Measurements from ENCODE around the gene UVRAG.
"Not testable (repeated sequence)": the region's sequence is repeated elsewhere in the genome, so short reads cannot be mapped to it uniquely, and the experiment has no call there.

The UVRAG gene

DNA sequence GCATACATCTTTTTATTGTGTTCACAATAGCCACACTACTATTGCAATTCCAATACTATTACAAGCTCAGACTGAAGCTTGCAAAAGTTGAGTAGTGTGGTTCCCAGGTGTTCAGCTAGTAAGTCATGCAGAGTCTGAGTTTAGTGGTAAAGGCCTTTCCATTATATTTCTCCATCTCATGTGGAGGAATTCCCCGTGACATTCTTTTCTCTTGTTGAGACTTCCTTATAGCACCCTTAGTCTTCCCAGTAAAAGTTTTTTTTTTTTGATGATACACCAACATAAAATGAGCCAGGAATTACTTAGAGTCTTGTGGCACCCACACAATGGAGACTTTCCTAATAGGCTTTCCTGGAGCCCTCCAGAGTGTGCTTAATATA lies 110.8 kb downstream of the UVRAG start:
- DNase-seq: no peak

DNA sequence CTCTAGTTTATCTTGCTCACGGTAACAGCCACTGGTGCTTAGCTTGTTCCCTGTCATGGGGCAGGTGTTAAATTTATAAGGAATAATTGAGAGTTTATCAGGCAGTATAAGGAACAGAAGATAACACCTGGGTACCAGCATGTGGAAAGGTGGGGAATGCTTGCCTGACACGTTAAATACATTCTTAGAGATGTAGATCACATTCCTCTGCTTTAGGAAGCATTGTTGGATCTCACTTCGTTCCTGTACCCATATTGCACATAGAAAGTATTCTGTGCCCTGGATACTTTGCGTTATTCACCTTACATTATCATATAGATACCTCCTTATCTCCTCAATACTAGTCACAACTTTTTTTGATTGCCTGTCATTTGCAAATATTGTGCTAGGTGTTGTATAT lies 114.7 kb downstream of the UVRAG start:
- no peak for DNase-seq

DNA sequence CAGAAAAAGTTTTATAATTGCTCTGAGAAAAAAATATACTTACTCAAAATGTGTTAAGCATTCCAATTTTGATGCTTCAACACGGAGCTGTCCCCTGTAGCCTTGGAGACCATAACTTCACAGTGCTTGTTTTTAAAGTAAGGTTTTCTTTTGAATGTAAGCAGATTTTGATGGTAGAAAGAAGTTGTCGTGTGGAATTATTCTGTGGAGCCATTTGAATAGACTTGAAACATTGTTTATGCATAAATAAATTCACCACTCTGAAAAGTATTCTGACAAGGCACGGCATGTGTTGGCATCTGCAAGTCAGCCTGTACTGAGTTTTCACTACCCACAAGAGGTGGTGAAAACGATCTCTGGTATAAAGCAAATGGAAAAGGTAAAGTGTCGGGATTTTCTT lies 115.5 kb downstream of the UVRAG start:
- DNase-seq: no peak

DNA sequence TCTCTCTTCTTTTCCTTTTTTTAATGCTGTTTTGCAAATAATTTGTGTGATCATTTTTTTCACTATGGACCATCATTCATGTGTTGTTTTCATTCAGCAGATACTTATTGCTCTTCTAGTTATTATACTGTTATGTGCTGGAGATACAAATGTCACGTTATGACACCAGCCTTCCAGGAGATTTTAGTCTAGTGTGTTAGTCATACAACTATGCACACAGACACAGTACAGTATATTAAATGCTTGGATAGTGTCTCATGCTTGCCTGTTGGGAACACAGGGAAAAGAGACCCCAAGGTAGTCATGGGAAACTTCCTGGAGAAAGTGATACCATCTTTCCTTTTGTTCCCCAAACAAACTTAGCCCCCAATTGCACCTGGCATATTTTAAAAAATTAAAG lies 116.1 kb downstream of the UVRAG start:
- DNase-seq: no peak

DNA sequence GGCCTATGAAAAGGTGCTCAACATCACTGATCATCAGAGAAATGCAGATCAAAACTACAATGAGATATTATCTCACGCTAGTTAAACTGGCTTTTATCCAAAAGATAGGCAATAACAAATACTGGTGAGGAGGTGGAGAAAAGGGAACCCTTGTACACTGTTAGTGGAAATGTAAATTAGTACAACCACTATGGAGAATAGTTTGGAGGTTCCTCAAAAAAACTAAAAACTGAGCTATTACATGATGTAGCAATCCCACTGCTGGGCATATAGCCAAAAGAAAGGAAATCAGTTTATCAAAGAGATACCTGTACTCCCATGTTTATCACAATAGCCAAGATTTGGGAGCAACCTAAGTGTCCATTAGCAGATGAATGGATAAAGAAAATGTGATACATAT lies 118.7 kb downstream of the UVRAG start:
- DNase-seq: not testable (repeated sequence)

DNA sequence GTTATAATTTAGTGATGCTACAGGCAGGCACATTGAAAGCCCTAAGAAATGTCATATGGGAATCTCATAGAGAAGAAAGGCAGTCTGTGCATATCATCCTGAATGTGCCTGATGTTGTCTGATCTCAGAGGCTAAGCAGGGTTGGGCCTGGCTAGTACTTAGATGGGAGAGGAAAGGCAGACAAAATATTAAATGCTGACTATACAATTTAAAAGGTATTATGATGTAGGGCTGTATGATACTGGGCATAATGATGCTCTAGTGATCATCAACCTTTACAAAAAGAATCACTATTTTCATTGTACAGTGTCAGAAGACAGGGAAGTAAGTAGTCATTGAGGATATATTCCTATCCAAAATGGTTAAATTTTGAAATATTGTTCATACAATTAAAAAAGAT lies 119.8 kb downstream of the UVRAG start:
- no peak for DNase-seq

DNA sequence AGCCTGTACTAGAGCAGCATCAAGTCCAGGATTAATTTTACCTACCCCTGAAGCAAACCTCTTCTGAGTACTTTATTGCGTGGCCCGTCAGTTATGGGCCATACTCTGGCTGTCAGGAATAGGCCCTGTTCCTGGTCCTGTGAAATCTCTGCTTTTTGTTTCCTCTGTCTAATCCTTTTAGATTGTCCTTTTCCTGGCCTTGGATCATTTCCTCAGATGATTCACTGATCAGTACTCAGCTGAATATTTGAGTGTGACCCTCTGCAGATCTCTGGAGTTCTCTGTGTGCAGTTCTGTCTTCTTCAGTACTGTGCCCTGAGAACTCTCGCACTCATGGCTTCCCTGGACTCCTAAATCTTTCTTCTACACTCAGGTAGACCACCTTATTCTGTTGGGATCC lies 123.5 kb downstream of the UVRAG start:
- DNase-seq: no peak

DNA sequence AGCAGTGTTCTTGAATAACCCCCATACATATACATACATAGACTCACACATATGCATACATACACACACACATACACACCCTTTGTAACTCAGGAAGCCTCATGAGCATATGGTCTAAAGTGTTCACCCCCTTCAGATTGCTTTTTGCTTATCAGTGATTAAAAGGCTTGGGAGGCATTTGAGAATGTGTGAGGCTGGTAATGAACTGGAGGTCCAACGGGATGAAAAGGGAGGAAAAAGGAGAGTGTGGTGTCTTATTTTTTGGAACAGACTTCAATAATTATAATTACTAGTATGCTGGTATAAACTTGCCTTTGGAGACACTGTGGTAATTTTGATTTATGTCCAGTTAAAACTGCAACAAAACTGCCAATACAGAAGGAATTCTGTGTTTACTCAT lies 124.5 kb downstream of the UVRAG start:
- no peak for DNase-seq

DNA sequence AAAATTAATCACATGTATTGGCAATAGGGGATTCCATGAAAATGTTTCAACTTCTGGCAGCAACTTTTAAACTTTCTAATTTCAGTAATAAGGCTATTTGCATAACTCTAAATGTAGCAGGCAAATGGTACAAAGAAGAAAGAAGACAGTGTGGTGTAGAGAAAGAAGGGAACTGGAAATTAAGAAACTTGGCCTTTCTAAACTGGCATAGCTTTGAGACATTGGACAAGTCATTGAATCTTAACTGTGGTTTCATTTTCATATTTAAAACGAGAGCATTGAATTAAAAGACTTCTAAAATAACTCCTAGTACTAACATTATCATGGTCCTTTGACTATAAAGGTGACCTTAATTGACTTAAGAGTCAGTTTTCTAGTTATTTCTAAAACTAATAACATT lies 125.0 kb downstream of the UVRAG start:
- no peak for DNase-seq

DNA sequence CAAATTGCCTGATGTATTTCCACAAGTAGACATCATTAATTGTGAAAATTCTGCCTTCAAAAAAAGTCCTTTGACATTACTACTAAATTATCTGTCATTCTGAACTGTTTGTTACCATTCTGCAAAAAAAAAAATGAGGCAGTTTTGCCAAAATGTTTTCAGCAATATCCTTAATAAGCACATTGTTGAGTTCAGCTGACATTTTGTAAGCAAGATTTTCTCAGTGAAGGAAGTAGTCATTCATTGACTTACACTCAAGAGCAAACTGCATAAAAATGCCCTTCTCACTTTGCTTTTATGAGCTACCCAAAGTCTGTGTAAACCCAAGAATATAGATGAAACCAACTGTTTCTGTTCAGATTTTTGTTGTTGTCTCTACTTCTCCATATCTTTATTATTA lies 125.9 kb downstream of the UVRAG start:
- DNase-seq: no peak

DNA sequence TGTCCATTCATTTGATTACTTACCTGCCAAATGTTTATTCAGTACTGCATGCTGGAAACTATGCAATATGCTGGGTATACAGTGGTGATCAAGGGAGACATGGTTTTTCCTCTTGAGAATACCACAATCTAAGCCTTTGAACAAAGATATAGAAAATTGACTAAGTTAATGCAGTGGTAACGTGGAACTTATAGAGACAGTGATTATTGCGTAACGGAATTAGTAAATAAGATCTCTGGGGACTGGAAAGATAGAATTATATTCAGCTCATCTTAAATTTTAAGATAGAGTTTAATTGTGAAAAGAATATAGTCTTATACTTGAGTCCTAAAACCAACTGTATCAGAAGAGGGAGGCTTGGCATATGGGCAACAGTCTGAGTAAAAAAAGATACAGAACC lies 129.5 kb downstream of the UVRAG start:
- no peak for DNase-seq

DNA sequence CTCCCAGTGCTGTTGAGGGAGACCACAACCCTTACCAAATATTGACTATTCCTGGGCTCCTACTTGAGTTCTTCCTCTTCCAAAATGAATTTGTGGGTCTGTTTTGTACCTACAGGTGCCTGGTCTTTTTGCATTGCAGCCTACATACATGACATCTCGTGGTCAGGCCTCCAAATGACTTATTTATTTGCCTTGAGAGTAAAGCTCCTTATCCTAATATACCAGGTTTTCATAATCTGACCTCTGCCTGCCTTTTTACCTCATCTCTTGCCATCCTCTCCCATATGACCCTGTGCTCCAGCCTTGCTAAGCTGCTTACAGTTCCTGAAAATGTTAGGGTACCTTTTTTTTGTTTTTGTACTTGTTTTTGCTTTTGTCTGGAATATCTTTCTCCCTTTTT lies 130.4 kb downstream of the UVRAG start:
- no peak for DNase-seq

DNA sequence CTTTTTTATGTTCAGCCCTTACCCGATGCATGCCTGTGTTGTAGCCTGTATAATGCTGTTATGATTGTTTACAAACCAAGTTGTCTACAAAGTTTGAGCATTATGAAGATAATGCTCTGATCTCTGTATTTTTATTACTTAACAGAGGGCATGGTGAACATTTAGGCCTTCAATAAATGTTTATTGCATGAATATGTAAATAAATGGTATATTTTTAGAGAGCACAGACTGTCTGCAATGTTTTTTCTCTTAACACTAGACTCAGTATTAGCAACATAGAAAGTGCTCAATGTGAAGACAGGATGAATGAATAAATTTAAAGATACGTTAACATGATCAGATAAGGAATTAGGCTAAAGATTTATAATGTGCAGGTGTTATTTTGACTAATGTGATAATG lies 130.9 kb downstream of the UVRAG start:
- no peak for DNase-seq

DNA sequence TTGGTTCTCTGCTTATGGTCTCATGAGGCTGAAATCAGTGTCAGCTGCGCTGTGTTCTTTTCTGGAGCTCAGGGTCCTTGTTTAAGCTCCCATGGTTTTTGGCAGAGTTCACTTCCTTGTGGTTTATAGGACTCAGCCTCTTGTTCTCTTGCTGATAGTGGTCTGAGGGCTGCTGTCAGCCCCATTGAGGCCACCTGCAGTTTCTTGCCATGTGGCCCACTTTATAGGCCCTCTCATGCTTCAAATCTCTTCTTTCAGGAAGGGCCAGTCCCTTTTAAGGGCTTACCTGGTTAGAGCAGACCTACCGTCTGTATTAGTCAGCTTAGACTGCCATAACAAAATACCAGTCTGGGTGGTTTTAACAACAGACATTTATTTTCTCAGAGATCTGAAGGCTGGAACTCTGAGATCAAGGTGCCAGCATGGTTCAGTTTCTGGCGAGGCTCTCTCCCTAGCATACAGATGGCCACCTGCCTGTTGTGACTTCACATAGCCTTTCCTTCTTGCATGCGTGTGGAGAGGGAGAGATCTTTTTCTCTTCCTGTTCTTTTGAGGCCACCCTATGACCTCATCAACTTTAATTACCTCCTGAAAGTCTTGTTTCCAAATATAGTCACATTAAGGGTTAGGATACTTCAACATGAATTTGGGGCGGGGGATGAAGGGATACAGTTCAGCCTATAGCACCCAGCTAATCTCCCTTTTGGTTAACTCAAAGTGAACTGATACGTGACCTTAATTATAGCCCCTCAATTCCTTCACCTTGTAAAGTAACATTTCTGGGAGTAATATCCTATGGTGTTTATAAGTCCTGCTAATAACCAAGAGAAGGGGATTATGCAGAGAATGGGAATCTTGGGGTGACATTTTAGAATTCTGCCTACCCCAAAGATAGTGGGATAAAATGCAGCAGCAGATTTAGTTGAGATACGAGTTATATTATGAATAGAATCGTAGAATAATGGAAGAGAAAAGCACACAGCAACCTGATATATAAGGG lies 131.8 kb downstream of the UVRAG start:
- peak in 1 of 2 experiments; percentile 38 for DNase-seq

DNA sequence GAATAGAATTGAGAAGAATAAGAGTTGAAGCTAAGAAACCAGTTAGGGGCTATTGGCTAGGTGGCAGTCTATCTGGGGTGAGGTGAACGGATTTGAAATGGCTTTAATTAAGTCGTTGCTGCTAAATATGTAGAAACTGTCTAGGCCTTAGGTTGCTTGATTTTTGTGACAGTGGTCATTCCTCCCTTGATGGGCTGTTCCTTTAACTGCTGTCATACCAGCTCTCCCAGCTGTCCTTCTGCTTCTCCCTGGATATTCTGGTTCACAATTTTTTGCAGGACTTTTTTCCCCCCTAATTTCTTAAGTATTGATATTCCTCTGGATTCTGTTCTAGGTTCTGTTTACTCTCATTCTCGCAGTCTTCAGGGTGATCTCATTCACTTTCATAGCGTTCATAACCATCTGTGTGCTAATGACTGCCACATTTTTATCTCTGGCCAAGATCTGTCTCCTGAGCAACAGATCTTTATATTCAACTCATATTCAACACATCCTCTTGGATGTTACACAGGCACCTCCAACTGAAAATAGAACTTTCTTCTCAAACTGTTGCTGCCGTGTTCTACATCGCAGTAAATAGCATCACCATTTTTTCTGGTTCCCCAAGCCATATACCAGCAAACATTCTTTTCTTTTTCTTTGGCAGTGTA lies 134.1 kb downstream of the UVRAG start:
- DNase-seq: peak; percentile 35 to 58

DNA sequence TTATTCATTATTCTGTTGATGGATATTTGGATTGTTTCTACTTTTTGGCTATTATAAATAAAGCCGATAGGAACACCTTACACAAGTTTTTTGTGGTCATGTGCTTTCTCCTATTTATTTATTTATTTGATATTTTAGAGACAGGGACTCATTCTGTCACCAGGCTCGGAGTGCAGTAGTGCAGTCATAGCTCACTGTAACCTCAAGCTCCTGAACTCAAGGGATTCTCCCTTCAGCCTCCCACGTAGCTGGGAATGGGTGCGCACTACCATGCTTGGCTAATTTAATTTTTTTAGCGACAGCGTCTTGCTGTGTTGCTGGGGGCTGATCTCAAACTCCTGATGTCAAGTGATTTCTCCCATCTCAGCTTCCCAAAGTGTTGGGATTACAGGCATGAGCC lies 135.1 kb downstream of the UVRAG start:
- DNase-seq: no peak

DNA sequence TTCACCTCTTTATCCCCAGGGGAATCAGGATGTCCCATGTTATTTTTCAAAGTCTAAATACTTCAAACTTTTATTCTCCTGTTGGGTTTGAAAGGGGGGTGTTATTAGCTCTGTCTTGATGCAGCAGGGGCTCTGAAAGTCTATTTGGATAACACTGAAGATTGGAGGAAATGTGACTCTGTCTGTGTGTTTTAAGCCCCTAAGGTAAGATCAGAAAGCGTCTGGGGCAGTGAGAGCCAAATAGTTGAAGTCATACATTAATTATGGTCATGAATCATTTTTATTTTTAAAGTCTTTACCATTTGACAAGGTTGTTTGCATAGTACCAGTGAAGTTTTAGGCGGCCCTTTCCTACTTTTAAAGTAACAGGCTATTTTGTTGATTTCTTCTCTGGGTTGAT lies 139.0 kb downstream of the UVRAG start:
- DNase-seq: peak in 1 of 2 experiments; percentile 21

DNA sequence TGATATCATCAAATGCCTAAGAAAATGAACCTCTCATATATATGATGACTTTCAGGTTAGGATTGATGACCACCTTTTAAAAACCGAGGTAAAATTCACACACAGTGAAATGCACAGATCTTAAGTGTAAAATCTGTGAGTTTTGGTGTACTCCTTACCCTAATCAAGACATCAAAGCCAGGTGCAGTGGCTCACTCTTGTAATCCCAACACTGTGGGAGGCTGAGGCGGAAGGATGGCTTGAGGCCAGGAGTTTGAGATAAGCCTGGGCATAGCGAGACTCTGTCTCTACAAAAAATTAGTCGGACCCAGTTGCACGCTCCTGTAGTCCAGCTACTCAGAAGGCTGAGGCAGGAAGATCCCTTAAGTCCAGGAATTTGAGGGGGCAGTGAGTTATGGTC lies 140.4 kb downstream of the UVRAG start:
- no peak for DNase-seq

DNA sequence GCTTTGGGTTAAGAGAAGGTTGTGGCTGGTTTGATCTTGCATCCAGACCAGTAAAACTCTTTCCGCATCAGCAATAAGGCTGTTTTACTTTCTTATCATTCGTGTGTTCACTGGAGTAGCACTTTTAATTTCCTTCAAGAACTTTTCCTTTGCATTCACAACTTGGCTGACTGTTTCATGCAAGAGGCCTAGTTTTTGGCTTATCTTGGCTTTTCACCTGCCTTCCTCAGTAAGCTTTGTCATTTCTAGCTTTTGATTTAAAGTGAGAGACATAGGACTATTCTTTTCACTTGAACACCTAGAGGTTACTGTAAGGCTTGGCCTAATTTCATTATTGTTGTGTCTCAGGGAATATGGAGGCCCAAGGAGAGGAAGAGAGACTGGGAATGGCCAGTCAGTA lies 144.5 kb downstream of the UVRAG start:
- no peak for DNase-seq

DNA sequence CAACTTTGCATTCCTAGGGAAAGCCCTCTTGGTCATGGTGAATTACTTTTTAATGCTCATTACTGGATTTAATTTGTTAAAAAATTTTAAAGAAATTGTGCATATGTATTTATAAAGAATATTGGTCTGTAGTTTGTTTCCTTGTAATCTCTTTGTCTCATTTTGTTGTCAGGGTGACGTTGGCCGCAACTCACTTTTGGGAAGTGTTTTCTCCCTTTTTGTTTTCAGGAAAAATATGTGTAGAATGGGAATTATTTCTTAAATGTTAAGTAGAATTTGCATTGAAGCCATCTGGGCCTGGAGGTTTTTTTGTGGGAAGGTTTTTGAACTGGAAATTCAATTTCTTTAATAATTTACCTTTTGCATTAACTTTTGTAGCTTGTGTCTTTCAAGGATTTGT lies 149.1 kb downstream of the UVRAG start:
- DNase-seq: no peak

DNA sequence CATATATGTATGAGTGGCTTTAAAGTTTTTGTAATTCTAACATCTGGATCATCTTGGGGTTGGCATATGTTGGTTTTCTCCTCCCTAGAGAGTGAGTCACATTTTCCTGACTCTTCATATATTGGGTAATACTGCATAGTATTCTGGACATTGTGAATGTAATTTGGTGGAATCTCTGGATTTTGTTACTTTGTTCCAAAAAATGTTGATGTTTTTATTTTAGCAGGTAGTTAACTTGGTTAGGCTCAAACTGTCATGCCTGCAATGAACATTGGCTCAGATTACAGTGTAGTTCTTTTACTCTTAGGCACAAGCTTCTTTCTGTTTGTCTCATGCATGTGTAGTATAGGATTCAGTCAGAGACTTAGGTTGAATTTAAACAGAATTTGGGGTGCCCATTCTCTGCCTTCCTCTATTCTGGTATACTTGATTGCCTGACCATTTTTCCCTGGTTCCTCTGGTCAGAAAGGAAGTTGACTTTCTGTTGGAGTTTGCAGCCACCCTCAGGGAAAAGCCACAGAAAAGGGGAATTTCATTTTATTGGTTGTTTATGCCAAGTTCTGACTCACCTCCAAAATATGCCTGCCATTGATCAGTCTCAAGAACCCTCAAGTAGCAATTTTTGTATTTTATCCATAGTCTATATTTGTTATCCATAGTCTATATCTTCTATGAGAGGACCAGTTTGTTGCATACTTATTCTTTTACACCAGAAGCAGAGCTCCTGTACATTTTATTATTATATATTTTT lies 151.7 kb downstream of the UVRAG start:
- DNase-seq: peak in 1 of 2 experiments; percentile 16

DNA sequence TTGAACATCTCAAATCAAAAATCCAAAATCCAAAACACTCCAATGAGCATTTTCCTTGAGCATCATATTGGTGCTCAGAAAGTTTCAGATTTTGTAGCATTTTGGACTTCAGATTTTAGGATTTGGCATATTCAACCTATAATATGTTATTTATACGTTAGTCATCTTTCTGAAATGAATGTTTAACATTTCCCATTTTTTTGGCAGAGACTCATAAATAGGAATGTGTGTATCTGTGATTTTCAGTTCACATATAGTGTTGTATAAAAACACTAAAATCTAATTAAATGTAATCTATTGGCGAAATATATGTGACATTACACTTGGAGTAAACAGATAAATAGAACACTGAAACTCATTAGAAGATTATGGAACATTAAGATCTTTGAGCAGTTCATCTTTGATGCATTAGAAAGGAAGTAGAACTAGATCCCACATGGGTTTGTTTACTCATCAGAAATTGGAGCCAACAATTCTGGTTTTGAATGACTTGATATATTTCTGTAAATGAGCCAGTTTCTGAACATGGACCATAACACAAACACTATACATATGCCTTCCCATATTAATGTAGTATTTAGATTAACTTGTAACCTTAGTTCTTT lies 153.1 kb downstream of the UVRAG start:
- peak; percentile 57 to 77 for DNase-seq

DNA sequence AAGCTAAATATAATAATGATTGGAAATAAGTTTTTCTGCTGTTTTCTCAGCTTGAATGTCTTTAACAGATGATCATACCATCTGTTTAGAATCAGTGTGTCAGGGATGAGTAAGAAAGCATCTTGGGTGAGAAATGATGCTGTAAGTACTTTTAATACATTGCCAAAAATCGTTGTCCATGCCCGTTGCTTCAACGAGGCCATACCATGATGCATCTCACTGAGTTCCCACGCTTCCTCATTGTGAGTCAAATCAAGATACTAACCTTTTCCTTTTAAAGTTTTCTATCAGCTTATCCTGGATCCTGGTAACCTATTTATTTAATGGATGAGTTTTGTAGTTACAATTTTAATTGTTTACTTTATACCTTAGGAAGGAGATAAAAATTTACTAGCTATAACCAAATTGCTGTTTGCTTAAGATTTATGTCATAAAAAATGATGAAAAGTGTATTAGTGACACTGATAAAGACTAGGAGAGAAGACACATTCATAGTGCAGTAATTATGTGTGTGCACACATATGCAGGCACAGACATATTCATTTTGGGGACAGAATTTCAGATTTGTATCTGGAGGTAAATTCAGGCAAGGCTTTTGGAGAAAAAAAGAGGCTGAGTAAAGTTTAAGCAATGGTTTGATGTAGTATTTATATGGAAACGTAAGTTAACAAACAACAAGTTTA lies 154.8 kb downstream of the UVRAG start:
- peak in 1 of 2 experiments; percentile 31 for DNase-seq
